HG03378 (cell line): ENCODE results near the gene LRMDA.

ENCODE experiments used
- ATAC-seq: cut with Tn5 transposase; IDR thresholded peaks from one replicate; pipeline ENCODE4 v1.9.1; 2021; ENCODE audit warnings: mild to moderate bottlenecking, moderate library complexity; ENCODE audit not compliant: unreplicated experiment

LRMDA gene

DNA sequence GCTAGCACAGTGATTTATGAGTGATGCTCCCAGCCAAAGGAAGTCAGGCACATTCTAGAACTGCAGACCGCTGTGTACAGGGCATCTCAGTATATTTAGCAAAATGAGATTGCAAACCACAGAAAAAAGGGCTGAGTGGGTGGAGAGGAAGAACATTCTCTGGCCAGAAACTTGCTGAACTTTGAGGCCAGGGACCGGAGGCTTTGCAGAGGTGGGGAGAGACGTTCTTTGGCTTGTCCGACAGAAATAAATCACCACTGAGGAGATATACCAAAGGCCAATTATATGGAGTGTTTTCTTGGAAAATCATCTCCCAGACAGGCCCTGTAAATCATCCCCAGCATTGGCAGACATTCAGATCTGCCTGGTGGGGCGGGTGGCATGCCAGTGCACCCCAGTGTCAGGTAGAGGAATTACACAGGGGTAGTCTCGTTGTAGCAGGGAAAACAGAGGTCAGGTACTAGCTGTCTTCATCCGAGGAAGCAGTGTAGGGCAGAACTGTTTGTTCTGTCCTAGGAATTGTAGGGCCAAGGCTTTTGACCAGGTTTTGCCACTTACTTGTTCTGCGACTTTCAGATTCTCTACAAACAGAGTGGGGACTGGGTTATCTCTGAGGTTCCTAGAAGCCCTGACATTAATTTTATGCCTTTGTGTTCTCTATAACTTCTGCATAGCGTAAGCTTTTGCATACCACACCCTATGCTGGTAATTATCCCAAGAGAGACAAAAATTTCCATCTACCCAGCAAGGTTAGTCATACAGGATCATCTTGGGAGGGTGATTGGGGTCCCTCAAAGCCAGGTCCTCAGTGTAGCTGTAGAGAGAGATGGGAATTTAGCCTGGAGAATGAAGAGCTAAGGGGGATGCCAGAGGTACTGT lies 655.6 kb downstream of the LRMDA start:
- no peak for ATAC-seq

- no peak for ATAC-seq
These were observed 656.6 kb downstream of the LRMDA start for GRCh38 chr10:76088008-76088407.

DNA sequence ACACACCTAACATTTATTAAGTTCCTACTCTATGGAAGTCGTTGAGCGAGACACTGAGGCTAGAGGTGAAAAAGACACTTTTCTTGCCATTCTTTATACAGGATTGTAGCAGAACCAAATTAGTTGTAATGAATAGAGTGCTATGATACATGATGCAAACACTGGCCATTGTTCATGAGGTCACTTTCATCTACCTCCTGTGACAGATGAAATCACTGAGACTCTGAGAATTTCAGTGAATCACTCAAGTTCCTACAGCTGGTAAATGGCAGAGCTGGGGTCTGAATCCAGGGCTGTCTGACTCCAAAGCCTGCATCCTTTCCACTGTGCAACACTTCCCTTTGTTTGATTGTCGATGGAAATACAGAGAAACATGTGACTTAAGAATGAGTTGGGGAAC lies 657.6 kb downstream of the LRMDA start:
- ATAC-seq, result no peak

- ATAC-seq, result no peak
These were observed 658.2 kb downstream of the LRMDA start for GRCh38 chr10:76089556-76090180.

GRCh38 chr10:76091926-76092325 lies 660.5 kb downstream of the LRMDA start:
- no peak for ATAC-seq

- no peak for ATAC-seq
These were observed 675.2 kb downstream of the LRMDA start for GRCh38 chr10:76106611-76107010.

DNA sequence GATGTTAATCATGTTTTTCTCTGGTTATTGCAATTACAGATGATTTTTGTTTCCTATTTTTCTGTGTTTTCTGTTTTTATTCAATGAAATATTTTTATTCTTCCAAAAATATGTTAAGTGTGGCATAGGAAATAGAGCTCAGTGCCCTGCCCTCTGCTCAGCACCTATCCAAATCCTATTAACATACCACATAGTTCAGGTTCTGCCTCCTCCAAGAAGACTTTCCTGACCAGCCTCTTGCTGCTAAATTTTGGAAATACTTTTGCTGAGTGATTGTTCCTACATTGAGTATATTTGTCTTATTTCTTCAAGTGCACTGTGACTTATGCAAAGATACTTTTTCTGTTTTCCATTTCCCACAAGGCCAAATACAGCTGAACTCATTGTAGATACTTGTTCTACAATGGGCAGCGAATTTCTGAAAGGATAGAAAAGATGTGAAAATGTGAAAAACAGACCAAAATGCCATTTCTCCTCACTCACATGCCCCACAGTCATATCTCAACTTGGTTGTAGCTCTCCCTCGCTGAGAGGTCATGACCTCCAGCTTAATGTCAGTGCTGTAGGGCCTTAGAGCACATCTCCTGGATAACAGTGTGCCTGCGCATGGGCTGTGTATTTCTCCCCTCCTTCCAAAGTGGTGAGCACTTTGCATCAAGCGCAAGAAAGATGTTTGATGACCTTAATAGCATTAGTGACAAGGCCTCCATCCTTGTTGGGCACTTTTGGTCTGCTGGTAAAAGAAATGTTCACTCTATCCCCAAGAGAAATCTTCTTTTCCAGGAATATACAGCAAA lies 677.3 kb downstream of the LRMDA start:
- no peak for ATAC-seq

- ATAC-seq, result no peak
These were observed 680.0 kb downstream of the LRMDA start for GRCh38 chr10:76111404-76111803.

DNA sequence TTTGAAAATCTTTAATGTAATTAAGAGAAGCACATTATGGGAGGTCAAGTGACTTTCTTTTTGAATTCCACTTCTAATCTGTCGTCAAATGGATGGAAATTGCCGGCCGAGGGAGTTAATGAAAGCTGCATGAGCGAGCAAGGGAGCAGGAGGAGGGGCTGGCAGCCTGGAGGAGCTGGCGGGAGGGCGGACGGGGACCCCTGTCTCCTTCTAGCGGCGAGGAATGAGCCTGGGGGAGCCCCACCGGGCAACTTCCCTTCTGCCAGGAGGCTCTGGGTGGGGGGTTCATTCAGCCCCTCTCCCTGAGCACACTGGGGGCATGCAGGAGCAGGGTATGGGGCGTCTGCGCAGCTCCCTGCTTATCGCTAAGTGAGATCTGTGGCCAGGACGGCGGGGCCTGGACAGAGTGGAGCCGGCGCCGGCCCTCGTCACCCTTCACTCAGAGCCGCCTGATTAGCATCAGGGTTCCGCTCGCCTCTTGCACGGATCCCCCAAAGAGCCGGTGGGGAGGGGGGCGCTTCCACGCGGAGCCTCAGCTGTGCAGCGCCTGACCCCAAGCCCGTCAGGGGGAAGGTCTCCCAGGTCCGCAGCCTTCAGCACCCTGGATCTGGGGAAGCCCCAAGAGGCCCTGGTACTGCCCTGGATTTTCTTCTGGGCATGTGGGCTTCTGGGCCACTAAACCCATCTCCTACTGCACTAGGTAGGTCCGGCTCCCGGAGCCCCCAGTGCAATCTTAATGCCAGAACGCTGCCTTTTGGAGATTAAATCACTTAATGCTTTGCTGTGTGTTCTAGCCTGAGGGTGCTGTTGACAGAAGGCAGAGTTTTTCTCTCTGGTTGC lies 680.8 kb downstream of the LRMDA start:
- ATAC-seq, result no peak

DNA sequence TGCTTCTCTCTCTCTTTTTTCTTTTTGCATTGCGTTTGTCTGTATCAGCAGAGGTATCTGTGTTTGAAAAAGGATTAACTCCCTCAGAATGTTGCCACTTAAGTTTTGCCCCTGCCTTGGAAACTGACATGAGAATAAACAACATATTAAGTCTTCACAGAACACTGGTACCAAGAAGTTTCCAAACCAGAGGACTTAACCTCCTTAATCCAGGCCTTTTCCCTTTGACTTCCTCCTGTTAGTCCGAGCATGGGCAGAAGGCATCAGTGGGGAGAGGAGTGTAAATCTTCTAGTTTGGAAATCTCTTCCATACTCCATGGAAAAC lies 681.4 kb downstream of the LRMDA start:
- ATAC-seq, result no peak

DNA sequence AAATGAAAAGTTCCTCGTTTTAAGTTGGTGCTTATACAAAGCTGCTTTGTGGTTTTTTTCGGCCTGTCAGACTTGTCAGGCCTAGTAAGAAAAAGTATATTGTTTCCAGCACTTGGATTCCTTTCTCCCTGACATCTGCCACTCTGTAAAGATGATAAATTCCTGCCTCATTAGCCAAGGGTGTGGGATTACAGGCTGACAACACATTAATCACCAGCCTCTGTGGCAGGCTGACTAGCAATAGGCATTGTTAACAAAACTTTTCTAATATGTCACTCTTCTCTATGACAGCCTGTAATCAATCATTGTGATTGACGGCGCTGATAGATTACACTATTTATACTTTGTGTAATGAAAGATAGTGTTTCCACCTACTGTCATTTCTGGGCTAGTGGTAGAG lies 682.5 kb downstream of the LRMDA start:
- no peak for ATAC-seq

DNA sequence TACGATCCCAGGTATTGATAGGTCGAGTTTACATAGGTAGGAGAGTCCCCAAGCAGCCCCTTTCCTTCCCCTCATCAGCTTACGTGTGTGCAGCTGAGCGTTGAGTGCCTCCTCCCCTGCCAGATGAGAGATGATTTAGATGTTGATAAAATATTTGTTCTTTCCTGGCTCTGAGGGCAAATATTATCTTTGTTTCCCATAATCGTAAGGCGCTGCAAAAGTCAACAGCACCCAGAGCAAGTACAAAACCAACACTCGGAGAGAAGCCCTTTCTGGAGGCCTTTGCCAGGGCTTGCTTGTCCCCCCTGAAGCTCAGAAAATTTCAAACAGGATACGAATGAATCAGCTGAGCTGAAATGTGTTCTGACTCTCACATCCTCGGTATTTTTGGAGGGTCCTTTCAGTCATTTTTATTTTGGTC lies 683.2 kb downstream of the LRMDA start:
- ATAC-seq, result no peak

GRCh38 chr10:76115131-76115470 lies 683.7 kb downstream of the LRMDA start:
- no peak for ATAC-seq

- no peak for ATAC-seq
These were observed 684.2 kb downstream of the LRMDA start for GRCh38 chr10:76115471-76116155.

GRCh38 chr10:76116523-76116922 lies 685.1 kb downstream of the LRMDA start:
- ATAC-seq, result no peak

GRCh38 chr10:76117949-76118348 lies 686.5 kb downstream of the LRMDA start:
- no peak for ATAC-seq

DNA sequence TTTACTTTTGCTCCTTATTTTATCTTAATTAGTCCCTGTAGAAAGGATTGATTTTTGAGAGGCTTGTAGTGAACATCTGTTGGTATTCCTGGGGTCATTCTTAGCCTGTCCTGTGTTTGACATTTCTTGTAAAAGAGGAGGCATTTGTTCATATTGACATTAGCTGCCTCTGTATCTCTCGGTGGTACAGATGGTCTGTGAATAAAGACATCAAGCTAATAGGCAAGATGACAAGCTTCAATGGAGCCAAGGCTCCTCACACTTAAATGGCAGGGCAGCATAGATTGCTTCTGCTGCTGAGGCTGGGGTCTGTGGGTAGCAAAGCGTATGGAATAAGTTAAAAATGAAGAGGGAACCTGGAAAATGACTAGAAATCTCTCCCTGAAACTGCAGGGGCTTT lies 687.6 kb downstream of the LRMDA start:
- no peak for ATAC-seq

DNA sequence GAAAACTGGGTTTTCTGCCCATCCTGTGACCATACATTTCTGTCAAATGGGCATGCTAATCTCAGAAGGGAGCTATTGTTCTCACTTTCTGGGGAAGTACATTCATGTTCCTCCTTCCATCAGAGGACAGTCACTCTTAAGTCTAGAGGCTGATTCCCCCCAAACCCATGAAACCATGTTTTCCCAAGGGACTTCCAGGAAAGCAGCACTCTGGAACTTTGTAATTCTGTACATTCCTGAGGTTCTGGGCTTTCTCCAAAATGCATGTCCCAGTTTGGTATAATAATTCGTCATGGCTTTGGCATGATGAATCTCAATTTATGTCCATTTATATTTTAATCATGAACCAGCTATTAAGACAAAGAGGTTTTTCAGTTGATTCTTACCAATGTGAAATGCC lies 688.1 kb downstream of the LRMDA start:
- no peak for ATAC-seq

GRCh38 chr10:76122056-76122455 lies 690.6 kb downstream of the LRMDA start:
- ATAC-seq, result no peak

DNA sequence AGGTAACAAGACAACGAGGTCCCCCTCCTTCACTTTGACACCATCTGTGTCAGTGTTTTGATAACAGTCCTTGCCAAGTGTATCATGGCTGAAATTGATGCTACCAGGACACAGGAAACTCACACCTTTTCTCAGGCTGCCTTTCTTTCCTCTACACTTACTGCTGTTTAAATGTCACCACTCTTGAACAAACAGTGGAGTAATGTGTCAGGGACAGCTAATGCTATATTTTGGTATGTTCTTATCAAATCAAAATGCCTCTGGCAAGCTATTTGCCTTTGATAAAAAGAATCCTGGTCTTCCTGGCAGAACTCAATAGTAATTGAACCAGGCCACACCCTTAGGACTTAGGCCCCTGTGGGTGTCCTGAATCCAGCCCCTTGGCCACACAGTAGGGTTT lies 692.9 kb downstream of the LRMDA start:
- no peak for ATAC-seq
